ENCODE data around the gene AMELY.

- no peak for TF ChIP-seq EZH2 (IDR thresholded peaks at IDR 0.05; ENCODE audit: borderline replicate concordance, low read depth, low read length, poor library complexity, severe bottlenecking)
- TF ChIP-seq, protein P1, sequence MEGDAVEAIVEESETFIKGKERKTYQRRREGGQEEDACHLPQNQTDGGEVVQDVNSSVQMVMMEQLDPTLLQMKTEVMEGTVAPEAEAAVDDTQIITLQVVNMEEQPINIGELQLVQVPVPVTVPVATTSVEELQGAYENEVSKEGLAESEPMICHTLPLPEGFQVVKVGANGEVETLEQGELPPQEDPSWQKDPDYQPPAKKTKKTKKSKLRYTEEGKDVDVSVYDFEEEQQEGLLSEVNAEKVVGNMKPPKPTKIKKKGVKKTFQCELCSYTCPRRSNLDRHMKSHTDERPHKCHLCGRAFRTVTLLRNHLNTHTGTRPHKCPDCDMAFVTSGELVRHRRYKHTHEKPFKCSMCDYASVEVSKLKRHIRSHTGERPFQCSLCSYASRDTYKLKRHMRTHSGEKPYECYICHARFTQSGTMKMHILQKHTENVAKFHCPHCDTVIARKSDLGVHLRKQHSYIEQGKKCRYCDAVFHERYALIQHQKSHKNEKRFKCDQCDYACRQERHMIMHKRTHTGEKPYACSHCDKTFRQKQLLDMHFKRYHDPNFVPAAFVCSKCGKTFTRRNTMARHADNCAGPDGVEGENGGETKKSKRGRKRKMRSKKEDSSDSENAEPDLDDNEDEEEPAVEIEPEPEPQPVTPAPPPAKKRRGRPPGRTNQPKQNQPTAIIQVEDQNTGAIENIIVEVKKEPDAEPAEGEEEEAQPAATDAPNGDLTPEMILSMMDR (conservative IDR thresholded peaks at IDR 0.05; ENCODE audit: low read depth, low read length), result no peak
These were observed 2.4 kb downstream of the AMELY start for GRCh38 chrY:6909118-6909521.

Data from A673 (cell line).